K562 (cell line): ENCODE results near the gene GPC2. TPM values are rescaled to one million over a fixed set of nuclear protein-coding genes. Genes with fewer than 3 reads are reported as not detected.

Experiments used
- BHLHE40 ChIP-seq: IDR thresholded peaks from 2 replicates; pipeline ENCODE4 v1.6.1; 2011; ENCODE audit warnings: low read length, improper control_type of control experiment
- HMGN3 ChIP-seq: IDR thresholded peaks from 2 replicates; pipeline ENCODE4 v1.6.1; 2011; ENCODE audit warnings: borderline replicate concordance, low read depth, mild to moderate bottlenecking, mixed read lengths, low read length; ENCODE audit not compliant: insufficient read length; ENCODE audit errors: extremely low read depth
- KLF16 ChIP-seq: IDR thresholded peaks from 2 replicates; pipeline ENCODE4 v1.6.1; 2016; ENCODE audit warnings: antibody characterized with exemption
- STAT5A ChIP-seq: IDR thresholded peaks from 2 replicates; pipeline ENCODE4 v1.6.1; 2012; ENCODE audit warnings: low read length, inconsistent platforms, borderline replicate concordance
- ZNF324 ChIP-seq: fragments of 250-450 bp; sonication (Bioruptor Pico); IDR thresholded peaks from 2 replicates; pipeline ENCODE4 v1.4.0; 2020; ENCODE audit warnings: mild to moderate bottlenecking
- polyA plus RNA-seq, 8 experiments: library from polyadenylated mRNA; depleted of rRNA in 4 of 8; stranded (reverse) in 5 of 8; unstranded in 3 of 8; fragments of >200 nt; fragmentation: Nextera tagmentation in 2 of 8; fragmentation: Illumina TruSeq in 1 of 8; extraction: Ambion mirVana in 2 of 8; extraction: Trizol in 1 of 8; gene quantifications; 2 replicates each; pipeline versions ENCODE4 v1.2.1 to v1.2.3, GENCODE V29; 2011 to 2014; ENCODE audit warnings: inconsistent platforms in 1 of 8, missing spikeins in 1 of 8
- total RNA-seq, 7 experiments: library from RNA; depleted of rRNA in 6 of 7; stranded (reverse); fragments of >200 nt in 6 of 7; fragmentation: Illumina TruSeq in 2 of 7; extraction: Trizol in 2 of 7; gene quantifications; 2 replicates each; pipeline versions ENCODE4 v1.2.1 to v1.2.3, GENCODE V29; 2011 to 2021; ENCODE audit warnings: low replicate concordance in 1 of 7
- TF ChIP-seq, protein P1 (sequence below), 2 experiments: fragments of 450-650 bp; formaldehyde crosslinking in 1 of 2; IDR thresholded peaks; 2 replicates each; pipeline versions ENCODE4 v1.4.0 to v1.6.1; 2014 to 2020; ENCODE audit warnings: mild to moderate bottlenecking in 2 of 2, borderline replicate concordance in 1 of 2, low read depth in 1 of 2
- TF ChIP-seq, protein P2 (sequence below): fragments of 450-650 bp; conservative IDR thresholded peaks from 2 replicates; pipeline ENCODE4 v1.6.1; 2016; ENCODE audit warnings: missing genetic modification characterization, low read depth, mild to moderate bottlenecking, control low read depth, missing compliant biosample characterization

Gene GPC2
- total and polyA plus RNA-seq, 9 of the 15 experiments (the other 6 are each of a cell fraction or from before 2014, with no cell fraction given), result 0.06 to 7.7 (median 1.4) TPM; not detected in 1

DNA sequence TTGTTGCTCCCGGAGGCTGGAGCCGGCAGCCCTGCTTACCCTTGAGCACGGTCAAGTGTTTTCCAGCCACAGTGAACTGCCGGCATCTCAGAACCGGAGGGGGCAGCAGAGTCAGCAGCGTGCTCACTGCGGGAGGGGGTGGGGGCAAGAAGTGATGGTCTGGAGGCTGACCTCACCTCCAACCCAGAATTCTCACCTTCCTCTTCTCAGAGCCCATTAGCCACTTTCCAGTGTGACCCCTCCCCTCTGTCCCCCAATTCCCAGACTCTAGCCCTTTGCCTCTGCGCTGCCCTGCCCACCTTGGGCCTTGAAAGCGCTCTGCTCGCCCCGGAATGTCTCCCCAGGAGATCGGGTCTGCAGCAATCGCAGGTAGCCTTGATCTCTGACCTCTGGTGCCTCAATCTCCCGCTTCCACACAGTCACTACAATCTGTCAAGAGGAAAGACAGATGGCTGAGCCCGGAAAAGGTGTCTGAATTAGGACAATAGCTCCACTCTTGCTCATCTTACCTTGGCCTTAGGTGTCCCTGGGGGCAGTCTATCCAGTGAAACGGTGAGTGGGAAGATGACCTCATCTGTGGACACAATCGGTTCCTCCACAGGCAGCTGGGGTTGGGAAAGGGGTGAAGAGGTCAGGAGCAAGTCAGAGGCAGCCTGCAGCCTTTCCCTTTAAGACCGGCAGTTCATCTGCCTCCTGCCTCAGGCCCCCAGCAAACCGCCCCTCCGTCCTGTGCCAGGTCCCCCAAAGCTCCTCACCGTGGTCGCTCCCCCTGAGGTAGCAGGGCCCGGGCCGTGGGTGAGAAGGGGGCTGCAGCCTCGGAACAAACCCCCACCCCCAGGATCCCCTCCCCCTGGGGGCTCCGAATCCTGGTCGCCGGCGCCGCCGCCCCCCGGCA, 19.6 kb downstream of the GPC2 start (continued):
- TF ChIP-seq, protein P1, sequence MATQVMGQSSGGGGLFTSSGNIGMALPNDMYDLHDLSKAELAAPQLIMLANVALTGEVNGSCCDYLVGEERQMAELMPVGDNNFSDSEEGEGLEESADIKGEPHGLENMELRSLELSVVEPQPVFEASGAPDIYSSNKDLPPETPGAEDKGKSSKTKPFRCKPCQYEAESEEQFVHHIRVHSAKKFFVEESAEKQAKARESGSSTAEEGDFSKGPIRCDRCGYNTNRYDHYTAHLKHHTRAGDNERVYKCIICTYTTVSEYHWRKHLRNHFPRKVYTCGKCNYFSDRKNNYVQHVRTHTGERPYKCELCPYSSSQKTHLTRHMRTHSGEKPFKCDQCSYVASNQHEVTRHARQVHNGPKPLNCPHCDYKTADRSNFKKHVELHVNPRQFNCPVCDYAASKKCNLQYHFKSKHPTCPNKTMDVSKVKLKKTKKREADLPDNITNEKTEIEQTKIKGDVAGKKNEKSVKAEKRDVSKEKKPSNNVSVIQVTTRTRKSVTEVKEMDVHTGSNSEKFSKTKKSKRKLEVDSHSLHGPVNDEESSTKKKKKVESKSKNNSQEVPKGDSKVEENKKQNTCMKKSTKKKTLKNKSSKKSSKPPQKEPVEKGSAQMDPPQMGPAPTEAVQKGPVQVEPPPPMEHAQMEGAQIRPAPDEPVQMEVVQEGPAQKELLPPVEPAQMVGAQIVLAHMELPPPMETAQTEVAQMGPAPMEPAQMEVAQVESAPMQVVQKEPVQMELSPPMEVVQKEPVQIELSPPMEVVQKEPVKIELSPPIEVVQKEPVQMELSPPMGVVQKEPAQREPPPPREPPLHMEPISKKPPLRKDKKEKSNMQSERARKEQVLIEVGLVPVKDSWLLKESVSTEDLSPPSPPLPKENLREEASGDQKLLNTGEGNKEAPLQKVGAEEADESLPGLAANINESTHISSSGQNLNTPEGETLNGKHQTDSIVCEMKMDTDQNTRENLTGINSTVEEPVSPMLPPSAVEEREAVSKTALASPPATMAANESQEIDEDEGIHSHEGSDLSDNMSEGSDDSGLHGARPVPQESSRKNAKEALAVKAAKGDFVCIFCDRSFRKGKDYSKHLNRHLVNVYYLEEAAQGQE (IDR thresholded peaks at IDR 0.05; ENCODE audit: borderline replicate concordance), result no peak; the same call in 1 of the 2 replicates
- TF ChIP-seq, protein P1 (CRISPR knock-in tag; IDR thresholded peaks at IDR 0.05; ENCODE audit: low read depth), result no peak
- TF ChIP-seq BHLHE40 (peak; percentile 29; the same call in 1 of the 2 replicates), ZNF324 (CRISPR knock-in tag) (no peak), KLF16 (no peak), HMGN3 (peak; percentile 81), STAT5A (0 out of 2 replicates have a peak, but pooled peaks have one; percentile 28)
- TF ChIP-seq, protein P2, sequence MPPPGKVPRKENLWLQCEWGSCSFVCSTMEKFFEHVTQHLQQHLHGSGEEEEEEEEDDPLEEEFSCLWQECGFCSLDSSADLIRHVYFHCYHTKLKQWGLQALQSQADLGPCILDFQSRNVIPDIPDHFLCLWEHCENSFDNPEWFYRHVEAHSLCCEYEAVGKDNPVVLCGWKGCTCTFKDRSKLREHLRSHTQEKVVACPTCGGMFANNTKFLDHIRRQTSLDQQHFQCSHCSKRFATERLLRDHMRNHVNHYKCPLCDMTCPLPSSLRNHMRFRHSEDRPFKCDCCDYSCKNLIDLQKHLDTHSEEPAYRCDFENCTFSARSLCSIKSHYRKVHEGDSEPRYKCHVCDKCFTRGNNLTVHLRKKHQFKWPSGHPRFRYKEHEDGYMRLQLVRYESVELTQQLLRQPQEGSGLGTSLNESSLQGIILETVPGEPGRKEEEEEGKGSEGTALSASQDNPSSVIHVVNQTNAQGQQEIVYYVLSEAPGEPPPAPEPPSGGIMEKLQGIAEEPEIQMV (tag), result no peak
